Trophoblast cell (in vitro differentiated cells and primary cell): ENCODE measurements around the gene SHOX.
"Not testable (repeated sequence)": the region's sequence is repeated elsewhere in the genome, so short reads cannot be mapped to it uniquely, and the experiment has no call there.

Experiments used
- DNase-seq, 2 donors: peaks; one replicate each; pipeline ENCODE4 v3.0.0-alpha.2; 2016
- H2AFZ ChIP-seq: 2 replicates; pipeline ENCODE4 v1.6.1; 2013; ENCODE audit warnings: low read length, moderate library complexity, mild to moderate bottlenecking; ENCODE audit not compliant: insufficient read depth, poor library complexity
- H2AK5ac ChIP-seq: 2 replicates; pipeline ENCODE4 v1.6.1; 2013; ENCODE audit warnings: mild to moderate bottlenecking, low read length
- H2BK120ac ChIP-seq: 2 replicates; pipeline ENCODE4 v1.6.1; 2013; ENCODE audit warnings: low read length, mild to moderate bottlenecking, moderate library complexity; ENCODE audit not compliant: insufficient read depth, poor library complexity
- H2BK12ac ChIP-seq: 2 replicates; pipeline ENCODE4 v1.6.1; 2013; ENCODE audit warnings: mild to moderate bottlenecking, low read length, moderate library complexity
- H2BK5ac ChIP-seq: 2 replicates; pipeline ENCODE4 v1.6.1; 2013; ENCODE audit warnings: low read length, low read depth, moderate library complexity, mild to moderate bottlenecking; ENCODE audit not compliant: poor library complexity
- H3K14ac ChIP-seq: 2 replicates; pipeline ENCODE4 v1.6.1; 2013; ENCODE audit warnings: mild to moderate bottlenecking, low read length
- H3K18ac ChIP-seq: 2 replicates; pipeline ENCODE4 v1.6.1; 2013; ENCODE audit warnings: mild to moderate bottlenecking, low read length
- H3K23ac ChIP-seq: 2 replicates; pipeline ENCODE4 v1.6.1; 2013; ENCODE audit warnings: low read length
- H3K27ac ChIP-seq: 2 replicates; pipeline ENCODE4 v1.5.1; 2013; ENCODE audit warnings: low read depth, mild to moderate bottlenecking, inconsistent platforms, low read length, moderate library complexity
- H3K27me3 ChIP-seq: 2 replicates; pipeline ENCODE4 v1.6.1; 2013; ENCODE audit warnings: inconsistent platforms, mild to moderate bottlenecking, low read length, moderate library complexity; ENCODE audit not compliant: insufficient read depth
- H3K36me3 ChIP-seq, 2 experiments: 1 replicate in 1 of 2; 2 replicates in 1 of 2; pipeline ENCODE4 v1.6.1; 2013; ENCODE audit warnings: low read length in 2 of 2, mild to moderate bottlenecking in 2 of 2, moderate library complexity in 1 of 2; ENCODE audit not compliant: insufficient read depth in 2 of 2, control insufficient read depth in 1 of 2
- H3K4ac ChIP-seq: 2 replicates; pipeline ENCODE4 v1.6.1; 2013; ENCODE audit warnings: low read depth, mild to moderate bottlenecking, low read length, moderate library complexity
- H3K4me1 ChIP-seq, 2 experiments: 1 replicate in 1 of 2; 2 replicates in 1 of 2; pipeline ENCODE4 v1.6.1; 2013; ENCODE audit warnings: low read length in 2 of 2, mild to moderate bottlenecking in 2 of 2, moderate library complexity in 1 of 2; ENCODE audit not compliant: insufficient read depth in 2 of 2, control insufficient read depth in 1 of 2
- H3K4me2 ChIP-seq: 2 replicates; pipeline ENCODE4 v1.6.1; 2013; ENCODE audit warnings: inconsistent platforms, mild to moderate bottlenecking, low read length, moderate library complexity
- H3K4me3 ChIP-seq: 2 replicates; pipeline ENCODE4 v1.5.1; 2013; ENCODE audit warnings: mild to moderate bottlenecking, low read depth, low read length, inconsistent platforms
- H3K79me1 ChIP-seq: one replicate; pipeline ENCODE4 v1.6.1; 2013; ENCODE audit warnings: low read length
- H3K79me2 ChIP-seq: 2 replicates; pipeline ENCODE4 v1.6.1; 2013; ENCODE audit warnings: low read length, mild to moderate bottlenecking; ENCODE audit not compliant: control insufficient read depth, insufficient read depth, poor library complexity
- H3K9ac ChIP-seq: 2 replicates; pipeline ENCODE4 v1.6.1; 2013; ENCODE audit warnings: mild to moderate bottlenecking, low read length
- H3K9me3 ChIP-seq: 2 replicates; pipeline ENCODE4 v1.6.1; 2013; ENCODE audit warnings: low read depth, mild to moderate bottlenecking, control low read depth, inconsistent platforms, low read length; ENCODE audit not compliant: insufficient read depth
- H4K12ac ChIP-seq: 2 replicates; pipeline ENCODE4 v1.6.1; 2013; ENCODE audit warnings: low read depth, mild to moderate bottlenecking, low read length, moderate library complexity
- H4K8ac ChIP-seq: 2 replicates; pipeline ENCODE4 v1.6.1; 2013; ENCODE audit warnings: low read depth, mild to moderate bottlenecking, low read length, moderate library complexity
- H4K91ac ChIP-seq: one replicate; pipeline ENCODE4 v1.6.1; 2013; ENCODE audit warnings: low read depth, mild to moderate bottlenecking, low read length, moderate library complexity
- WGBS: extraction: QIAGEN DNeasy Blood & Tissue Kit; methylation state at CpG from one replicate; pipeline ENCODE4 v1.1.7; 2013; ENCODE audit warnings: missing lambda C conversion rate; ENCODE audit not compliant: insufficient read length, insufficient coverage; ENCODE audit errors: extremely low coverage; 5-methylcytosine and 5-hydroxymethylcytosine counted together

SHOX gene

GRCh38 chrX:614136-614535 lies 16.5 kb upstream of the SHOX start:
- no peak overlapping the region for H3K4ac ChIP-seq
- no peak overlapping the region for H3K14ac ChIP-seq
- no peak overlapping the region for H4K8ac ChIP-seq
- no peak overlapping the region for H4K12ac ChIP-seq
- no peak overlapping the region for H3K4me3 ChIP-seq
- H3K79me1 ChIP-seq: no peaks in the 10 kb centered on the region
- no peak overlapping the region for H2BK5ac ChIP-seq
- H2BK120ac ChIP-seq: no peak overlapping the region
- no peaks in the 10 kb centered on the region for H3K4me1 ChIP-seq
- no CpG with 5 or more reads among the region's 5 CpGs for WGBS
- no peak overlapping the region for H3K18ac ChIP-seq
- no peaks in the 10 kb centered on the region for H3K79me2 ChIP-seq
- H3K9me3 ChIP-seq: peaks cover 3% of the 10 kb centered on the region
- no peak overlapping the region for H2AFZ ChIP-seq
- H2AK5ac ChIP-seq: no peak overlapping the region
- H3K36me3 ChIP-seq: no peaks in the 10 kb centered on the region
- H4K91ac ChIP-seq: no peak overlapping the region
- no peak for DNase-seq
- no peak overlapping the region for H3K27ac ChIP-seq
- peaks cover 13% of the 10 kb centered on the region for H3K27me3 ChIP-seq
- H3K9ac ChIP-seq: no peak overlapping the region
- H2BK12ac ChIP-seq: no peak overlapping the region
- no peak overlapping the region for H3K23ac ChIP-seq
- H3K4me2 ChIP-seq: no peak overlapping the region

GRCh38 chrX:617401-617800 lies 13.2 kb upstream of the SHOX start:
- Histone ChIP-seq H3K27me3 (peaks cover 33% of the 10 kb centered on the region), H3K9me3 (no peaks in the 10 kb centered on the region), H3K4me2 (no peak overlapping the region), H2BK12ac (no peak overlapping the region), H3K9ac (no peak overlapping the region), H4K12ac (no peak overlapping the region), H2BK5ac (no peak overlapping the region), H4K91ac (no peak overlapping the region), H4K8ac (no peak overlapping the region), H3K4me3 (no peak overlapping the region), H3K4ac (no peak overlapping the region), H2AK5ac (no peak overlapping the region), H3K14ac (no peak overlapping the region), H3K79me1 (no peaks in the 10 kb centered on the region), H3K18ac (no peak overlapping the region), H3K27ac (no peak overlapping the region), H3K79me2 (no peaks in the 10 kb centered on the region), H2BK120ac (no peak overlapping the region), H2AFZ (no peak overlapping the region), H3K36me3 (no peaks in the 10 kb centered on the region), H3K23ac (no peak overlapping the region), H3K4me1 (no peaks in the 10 kb centered on the region)
- no CpG with 5 or more reads among the region's 7 CpGs for WGBS
- DNase-seq: no peak

- Histone ChIP-seq H3K9me3 (no peaks in the 10 kb centered on the region), H3K27me3 (peaks cover 33% of the 10 kb centered on the region), H2AK5ac (no peak overlapping the region), H3K4me1 (no peaks in the 10 kb centered on the region), H4K91ac (no peak overlapping the region), H3K79me2 (no peaks in the 10 kb centered on the region), H3K4me2 (no peak overlapping the region), H3K36me3 (no peaks in the 10 kb centered on the region), H3K18ac (no peak overlapping the region), H3K9ac (no peak overlapping the region), H2BK120ac (no peak overlapping the region), H3K27ac (no peak overlapping the region), H2BK5ac (no peak overlapping the region), H3K4ac (no peak overlapping the region), H2BK12ac (no peak overlapping the region), H3K14ac (no peak overlapping the region), H2AFZ (no peak overlapping the region), H3K23ac (no peak overlapping the region), H4K12ac (no peak overlapping the region), H4K8ac (no peak overlapping the region), H3K4me3 (no peak overlapping the region), H3K79me1 (no peaks in the 10 kb centered on the region)
- no CpG with 5 or more reads among the region's 8 CpGs for WGBS
- no peak for DNase-seq
These were observed 12.7 kb upstream of the SHOX start for GRCh38 chrX:617891-618290.

- not testable (repeated sequence) for H4K12ac ChIP-seq, H3K18ac ChIP-seq, H2BK12ac ChIP-seq, H3K36me3 ChIP-seq, H3K9me3 ChIP-seq, DNase-seq, H3K79me2 ChIP-seq, H2BK5ac ChIP-seq, H3K4me3 ChIP-seq, H3K4me1 ChIP-seq, H2AK5ac ChIP-seq, H2AFZ ChIP-seq, H3K27ac ChIP-seq, H4K8ac ChIP-seq, H4K91ac ChIP-seq, H3K9ac ChIP-seq, H3K23ac ChIP-seq, H3K79me1 ChIP-seq, H2BK120ac ChIP-seq, H3K14ac ChIP-seq, H3K4me2 ChIP-seq, H3K4ac ChIP-seq
- peaks cover 34% of the 10 kb centered on the region for H3K27me3 ChIP-seq
These were observed 12.3 kb upstream of the SHOX start for GRCh38 chrX:618304-618703.
